Stimulated activated CD4-positive, alpha-beta T cell treated with anti-CD3 and anti-CD28 coated beads, Interleukin-4, amount 100 ng/mL, for 1 hour (primary cell): ENCODE results near the gene ADAMTS13.

Experiments
- DNase-seq: peaks from one replicate; pipeline ENCODE4 v3.0.0-alpha.2; 2020

Gene ADAMTS13

GRCh38 chr9:133474215-133474614, 52.0 kb downstream of the ADAMTS13 start:
- DNase-seq, result no peak

GRCh38 chr9:133474853-133475252, 52.7 kb downstream of the ADAMTS13 start:
- no peak for DNase-seq

- DNase-seq, result no peak
Measured at GRCh38 chr9:133475292-133476012, 53.3 kb downstream of the ADAMTS13 start.

- no peak for DNase-seq
Measured at GRCh38 chr9:133476036-133476931, 54.1 kb downstream of the ADAMTS13 start.

GRCh38 chr9:133476941-133477340, 54.8 kb downstream of the ADAMTS13 start:
- DNase-seq, result no peak

- DNase-seq, result no peak
Measured at GRCh38 chr9:133477461-133477860, 55.3 kb downstream of the ADAMTS13 start.

GRCh38 chr9:133477992-133478850, 56.1 kb downstream of the ADAMTS13 start:
- DNase-seq, result no peak

GRCh38 chr9:133478851-133479711, 56.9 kb downstream of the ADAMTS13 start, which contains the start of gene SLC2A6:
TSS of gene SLC2A6 (minus strand) at chr9:133479099. CDS start at chr9:133479059, 40 bp downstream.
- DNase-seq, result peak; percentile 82

GRCh38 chr9:133483611-133484010, 61.4 kb downstream of the ADAMTS13 start:
- no peak for DNase-seq

GRCh38 chr9:133484671-133485437, 62.7 kb downstream of the ADAMTS13 start:
- DNase-seq, result no peak

- DNase-seq, result no peak
Measured at GRCh38 chr9:133485531-133486260, 63.5 kb downstream of the ADAMTS13 start.

GRCh38 chr9:133487331-133487725, 65.2 kb downstream of the ADAMTS13 start:
- no peak for DNase-seq

- no peak for DNase-seq
Measured at GRCh38 chr9:133488686-133489252, 66.6 kb downstream of the ADAMTS13 start.

- no peak for DNase-seq
Measured at GRCh38 chr9:133489253-133490190, 67.4 kb downstream of the ADAMTS13 start.

GRCh38 chr9:133490201-133490681, 68.1 kb downstream of the ADAMTS13 start:
- no peak for DNase-seq

- DNase-seq, result no peak
Measured at GRCh38 chr9:133490865-133491655, 68.9 kb downstream of the ADAMTS13 start.

- no peak for DNase-seq
Measured at GRCh38 chr9:133491656-133491925, 69.4 kb downstream of the ADAMTS13 start.
